KG1 (cell line): ENCODE measurements around the gene GLP2R.
"Not testable (repeated sequence)": the region's sequence is repeated elsewhere in the genome, so short reads cannot be mapped to it uniquely, and the experiment has no call there.

Experiments
- DNase-seq: peaks from one replicate; lab custom pipeline; 2025; lab: John Stamatoyannopoulos, UW

GLP2R gene

GRCh38 chr17:9825641-9826150 is at the start of gene GLP2R:
Gene GLP2R (plus strand): TSS chr17:9825924. CDS start chr17:9826064, 140 bp downstream.
- no peak for DNase-seq

DNA sequence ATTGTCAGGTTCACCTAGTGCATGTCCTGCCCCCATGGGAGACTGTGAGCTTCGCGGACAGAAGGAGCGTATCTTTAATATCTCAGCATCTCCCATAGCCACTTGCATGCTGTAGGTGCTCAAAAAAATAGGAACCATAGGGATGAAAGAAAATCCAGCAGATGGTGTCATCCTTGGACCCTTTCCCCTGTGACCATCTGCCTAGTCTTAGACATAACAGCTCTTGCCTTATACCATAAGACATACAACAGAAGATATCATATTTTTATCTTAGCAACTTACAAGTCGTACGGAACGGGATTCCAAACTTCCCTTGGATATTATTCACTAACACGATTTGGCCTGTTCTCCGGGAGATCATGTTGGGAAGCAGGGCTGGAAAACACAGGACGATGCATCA is 48.8 kb upstream of the GLP2R start:
- no peak for DNase-seq

DNA sequence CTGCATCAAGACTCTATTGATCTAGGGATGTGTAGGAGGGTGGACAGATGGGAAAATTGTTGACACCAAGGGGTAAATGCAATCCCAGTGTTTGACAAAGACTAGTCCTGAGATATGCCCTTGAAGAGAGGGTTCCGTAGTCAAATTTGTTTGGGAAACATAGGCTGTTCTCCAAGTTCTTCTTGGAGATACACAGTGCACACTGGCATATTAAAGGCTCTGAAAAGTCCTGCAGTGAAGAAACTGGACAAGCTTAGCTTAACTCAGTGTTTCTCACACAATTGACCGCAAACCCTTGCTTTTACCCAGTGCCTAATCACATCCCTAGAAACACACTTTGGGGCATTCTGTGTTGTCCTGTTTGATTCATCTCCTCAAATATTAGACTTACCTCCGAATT is 45.2 kb upstream of the GLP2R start:
- DNase-seq: no peak

DNA sequence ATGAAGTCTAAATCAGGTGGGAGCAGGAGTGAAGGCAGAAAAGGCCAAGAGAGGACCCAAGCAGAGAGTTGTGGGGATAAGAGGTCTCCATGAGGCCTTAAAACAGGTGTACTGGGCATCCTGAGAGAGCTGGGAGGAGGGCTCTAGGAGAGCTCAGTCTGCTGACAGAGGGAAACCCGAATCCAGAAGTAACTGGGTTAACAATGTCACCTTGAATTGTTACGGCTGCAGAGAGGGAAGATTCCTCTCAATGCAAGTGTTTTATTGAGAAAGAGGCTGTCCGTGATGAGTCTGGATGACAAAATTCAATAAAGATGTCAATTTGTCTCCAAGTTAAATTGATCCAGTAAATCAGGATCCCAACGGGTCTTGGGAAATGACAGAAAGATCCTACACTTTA is 42.7 kb upstream of the GLP2R start:
- DNase-seq: no peak

DNA sequence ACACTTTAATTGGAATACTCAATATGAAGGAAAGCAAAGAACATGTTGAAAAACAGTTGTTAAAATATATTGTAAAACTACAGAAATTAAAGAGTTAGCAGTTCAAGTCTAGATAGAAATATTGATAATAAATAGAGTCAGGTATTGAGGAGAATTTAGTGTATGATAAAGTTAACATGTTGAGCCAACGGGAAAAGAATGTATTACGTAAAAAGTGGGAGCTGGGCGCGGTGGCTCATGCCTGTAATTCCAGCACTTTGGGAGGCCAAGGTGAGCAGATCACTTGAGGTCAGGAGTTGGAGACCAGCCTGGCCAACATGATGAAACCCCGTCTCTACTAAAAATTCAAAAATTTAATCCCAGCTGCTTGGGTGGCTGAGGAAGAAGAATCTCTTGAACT is 42.3 kb upstream of the GLP2R start:
- not testable (repeated sequence) for DNase-seq

DNA sequence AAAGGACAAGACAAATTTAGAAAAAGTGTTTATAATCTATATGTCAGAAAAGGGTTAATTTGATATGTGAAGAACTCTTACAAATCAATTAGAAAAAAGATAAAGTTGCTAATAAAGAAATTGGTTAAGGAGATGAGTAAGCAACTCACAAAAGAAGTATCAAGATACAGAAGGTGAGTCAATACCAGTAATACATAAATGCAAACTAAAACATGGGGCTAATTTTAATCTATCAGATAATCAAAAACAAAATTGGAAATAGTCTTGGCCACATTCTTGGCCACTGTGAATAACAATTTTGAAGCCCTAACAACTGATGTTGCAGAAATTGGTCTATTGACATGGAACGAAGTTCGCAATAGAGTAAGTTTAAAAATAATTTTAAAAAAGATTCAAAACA is 41.2 kb upstream of the GLP2R start:
- no peak for DNase-seq

GRCh38 chr17:9788601-9789000 is 37.1 kb upstream of the GLP2R start:
- no peak for DNase-seq

DNA sequence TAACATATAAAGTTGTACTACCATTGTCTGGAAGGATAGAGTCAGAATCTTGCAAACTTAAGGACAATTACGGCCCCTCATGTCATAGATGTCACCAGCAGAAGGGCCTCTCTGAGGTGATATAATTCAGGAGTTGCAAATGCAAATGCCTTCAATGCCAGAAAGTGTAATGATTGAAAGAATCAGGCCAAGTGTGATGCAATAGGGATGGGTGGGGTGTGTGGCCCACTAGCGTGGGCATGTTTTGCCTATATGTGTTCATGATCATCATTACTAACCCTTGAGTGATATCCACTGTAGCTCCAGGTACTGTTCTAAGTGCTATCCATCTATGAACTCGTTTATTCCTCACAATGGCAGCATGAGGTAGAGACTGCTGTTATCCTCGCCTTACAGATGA is 35.4 kb upstream of the GLP2R start:
- DNase-seq: no peak

GRCh38 chr17:9790889-9791876 is 34.5 kb upstream of the GLP2R start, which contains the start of gene DHRS7C:
Gene DHRS7C (minus strand): TSS chr17:9791592. CDS start chr17:9791284, 308 bp downstream.
- no peak for DNase-seq

DNA sequence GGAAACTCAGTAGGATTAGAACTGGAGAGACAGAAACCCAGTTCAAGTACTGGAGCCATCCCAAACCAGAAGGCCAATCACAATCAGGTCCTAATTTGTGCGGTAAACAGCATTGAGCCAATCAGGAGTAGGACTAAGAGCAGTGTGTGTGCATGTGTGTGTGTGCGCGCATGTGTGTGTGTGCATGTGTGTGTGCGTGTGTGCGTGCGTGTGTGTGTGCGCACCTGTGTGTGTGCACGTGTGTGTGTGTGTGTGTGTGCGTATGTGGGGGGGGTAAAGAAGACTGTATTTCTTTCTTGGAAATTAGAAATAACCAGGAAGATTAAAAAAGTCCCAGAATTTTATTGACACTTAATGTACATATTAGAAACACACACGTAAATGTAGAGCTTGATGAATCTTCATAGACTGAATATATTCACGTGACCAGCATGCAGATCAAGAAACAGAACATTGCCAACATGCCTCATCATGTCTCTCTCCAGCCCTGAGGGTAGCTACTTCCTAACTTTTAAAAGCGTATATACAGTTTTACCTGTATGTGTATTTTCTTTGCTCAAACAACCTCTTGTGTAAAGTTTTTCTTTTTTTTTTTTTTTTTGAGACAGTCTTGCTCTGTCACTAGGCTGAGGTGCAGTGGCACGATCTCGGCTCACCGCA is 33.4 kb upstream of the GLP2R start:
- no peak for DNase-seq

DNA sequence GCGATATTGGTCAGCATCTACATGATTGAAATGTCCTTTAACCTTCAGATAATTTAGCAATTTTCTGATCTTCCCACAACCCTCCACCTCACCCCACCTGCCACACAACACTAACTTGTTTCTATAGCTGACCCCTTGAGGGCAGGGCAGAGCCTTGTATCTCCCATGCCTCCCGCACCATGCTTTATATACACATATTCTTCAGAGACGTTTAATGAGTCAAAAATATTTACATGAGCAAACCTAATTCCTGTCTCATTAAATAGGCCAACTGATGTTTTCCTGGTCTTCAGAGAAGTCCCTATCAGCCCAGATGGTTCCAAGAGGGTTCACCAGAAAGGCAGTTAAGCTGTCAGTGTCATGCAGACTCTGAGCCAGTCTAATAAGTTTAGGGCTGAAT is 27.7 kb upstream of the GLP2R start:
- no peak for DNase-seq

DNA sequence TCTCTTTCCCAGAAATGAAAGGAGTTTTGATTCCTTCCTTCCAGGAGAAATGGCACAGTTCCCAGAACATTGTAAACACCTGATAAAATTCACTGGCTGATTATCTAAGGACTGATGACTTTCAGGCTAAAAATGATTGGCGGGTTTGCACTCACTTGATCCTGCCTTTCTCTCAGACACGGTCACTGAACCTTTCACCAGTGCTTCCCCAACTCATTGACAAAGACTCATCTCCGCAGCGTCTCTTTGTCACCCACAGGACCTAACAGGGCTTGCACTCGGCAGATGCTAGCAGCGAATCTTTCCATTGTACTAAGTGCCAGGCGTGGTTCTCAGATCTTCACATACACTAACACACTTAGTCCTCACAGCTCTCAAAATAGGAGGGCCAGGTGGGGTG is 27.0 kb upstream of the GLP2R start:
- DNase-seq: no peak

DNA sequence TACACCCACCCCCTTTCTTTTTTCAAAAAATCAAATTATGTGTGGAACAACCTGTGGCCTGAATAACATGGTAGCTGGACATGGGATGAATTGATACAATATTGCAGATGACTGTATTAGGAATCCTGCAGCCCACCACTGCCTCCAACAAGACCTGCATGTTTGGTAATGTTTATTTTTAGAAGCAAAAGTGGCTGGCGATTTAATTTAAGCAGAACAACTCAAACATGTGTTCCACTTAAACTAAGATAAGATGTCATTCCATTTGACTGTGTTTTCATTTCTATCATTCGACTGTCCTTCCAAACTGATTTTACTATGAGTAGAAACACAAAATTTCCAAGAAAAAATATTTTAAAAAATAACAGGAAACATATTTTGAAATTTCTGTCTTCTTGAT is 24.2 kb upstream of the GLP2R start:
- DNase-seq: no peak

DNA sequence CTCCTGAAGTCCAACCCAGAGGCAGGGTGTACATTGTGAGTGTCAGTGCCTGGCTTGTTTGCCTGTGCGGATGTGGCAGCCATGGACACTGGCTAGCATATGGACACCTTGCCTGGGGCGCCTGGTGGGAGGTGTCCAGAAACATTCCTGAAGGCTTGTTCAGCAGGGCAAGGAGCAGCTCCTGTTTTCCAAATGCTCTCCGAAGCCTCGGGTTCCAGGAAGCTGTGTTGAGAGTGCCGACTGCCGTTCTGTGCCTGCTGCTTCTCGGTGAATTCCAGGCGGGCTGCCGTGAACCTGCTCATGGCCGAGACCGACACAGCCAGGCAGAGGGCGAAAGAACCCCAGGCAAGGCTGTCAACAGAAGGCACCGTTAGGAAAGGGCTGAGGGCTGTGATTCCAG is 23.4 kb upstream of the GLP2R start:
- no peak for DNase-seq

DNA sequence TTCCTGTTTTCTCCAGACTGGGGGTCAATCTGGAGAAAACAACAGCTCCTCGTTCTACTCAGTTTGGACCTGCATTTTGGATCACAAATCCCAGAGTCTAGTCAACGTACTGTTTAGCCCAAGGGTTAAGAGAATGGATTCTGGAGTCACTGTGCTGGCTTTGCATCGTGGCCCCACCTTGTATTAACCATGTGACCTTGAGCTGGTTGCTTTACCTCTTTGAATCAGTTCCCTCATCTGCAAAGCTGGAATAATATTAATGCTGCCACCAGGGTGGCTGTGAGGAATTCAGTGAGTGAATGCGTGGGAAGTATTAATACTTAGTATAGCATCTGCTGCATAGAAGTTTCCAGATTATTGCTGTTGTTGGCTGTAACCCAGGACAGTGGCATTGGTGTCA is 23.0 kb upstream of the GLP2R start:
- DNase-seq: no peak

DNA sequence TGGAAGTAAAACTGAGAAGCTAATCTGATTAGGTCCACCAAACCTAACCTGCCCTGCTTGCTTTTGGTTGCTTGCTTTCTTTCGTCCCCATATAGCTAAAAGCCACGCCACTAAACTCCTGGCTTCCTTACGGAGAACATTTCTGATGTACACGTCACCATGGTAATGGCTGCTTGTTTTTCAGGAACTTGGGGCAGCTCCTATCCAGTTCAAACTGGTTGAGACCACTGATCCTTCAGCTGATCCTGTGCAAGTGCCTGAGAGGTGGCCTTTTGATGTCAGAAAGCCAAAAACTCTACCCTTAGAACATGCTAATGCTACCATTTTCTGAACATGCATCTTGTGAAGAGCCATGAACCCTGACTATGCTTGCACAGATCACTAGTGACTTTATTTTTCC is 20.0 kb upstream of the GLP2R start:
- DNase-seq: no peak

- no peak for DNase-seq
These were observed 19.0 kb upstream of the GLP2R start for GRCh38 chr17:9806699-9807098.

DNA sequence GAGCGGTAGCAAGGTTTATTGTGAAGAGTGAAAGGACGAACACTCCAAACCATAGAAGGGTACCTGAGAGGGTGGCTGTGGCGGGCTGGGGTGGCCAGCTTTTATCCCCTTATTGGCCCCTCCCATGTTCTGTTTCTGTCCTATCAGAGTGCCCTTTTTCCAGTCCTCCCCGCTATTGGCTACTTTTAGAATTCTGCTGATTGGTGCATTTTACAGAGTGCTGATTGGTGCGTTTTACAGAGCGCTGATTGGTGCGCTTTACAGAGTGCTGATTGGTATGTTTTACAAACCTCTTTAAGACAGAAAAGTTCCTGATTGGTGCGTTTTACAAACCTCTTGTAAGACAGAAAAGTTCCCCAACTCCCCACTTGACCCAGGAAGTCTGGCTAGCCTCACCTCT is 16.3 kb upstream of the GLP2R start:
- no peak for DNase-seq

DNA sequence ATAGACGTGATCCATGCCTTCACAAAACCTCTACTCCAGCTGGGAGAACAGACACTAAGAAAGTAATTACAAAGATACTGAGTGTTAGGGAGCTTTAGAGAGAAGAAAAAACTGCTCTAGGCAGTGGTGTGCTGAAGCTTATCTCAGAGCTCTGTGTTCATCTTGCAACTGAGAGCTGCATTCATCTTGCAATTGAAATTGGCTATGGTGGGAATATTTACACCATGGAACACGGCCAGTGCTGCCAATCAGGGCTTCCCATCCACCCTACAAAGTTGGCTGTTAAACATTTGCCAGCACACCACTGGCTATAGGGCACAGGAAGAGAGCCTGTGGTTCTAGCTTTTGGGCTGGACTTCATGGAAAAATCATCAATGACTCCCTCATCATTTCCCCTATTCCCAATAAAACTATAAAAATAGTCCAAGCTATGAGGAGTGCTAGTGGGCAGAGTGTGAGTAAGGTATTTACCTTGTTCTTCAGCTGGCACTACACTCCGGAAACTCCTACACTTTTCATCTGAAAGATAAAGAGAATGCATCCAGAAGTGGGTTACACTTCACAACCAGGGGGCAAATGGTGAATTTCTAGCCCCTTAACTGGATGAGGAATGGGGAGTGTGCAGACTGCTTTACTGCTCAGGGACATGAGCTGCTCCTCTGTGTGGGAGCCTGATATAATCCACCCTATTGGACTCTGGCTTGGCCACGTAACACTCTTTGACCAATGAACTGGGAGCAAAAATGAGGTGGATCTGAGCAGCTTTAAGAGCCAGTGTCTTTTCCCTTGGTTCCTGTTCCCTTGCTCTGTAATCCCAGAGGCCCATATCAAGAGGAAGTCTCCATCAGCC is 15.4 kb upstream of the GLP2R start:
- DNase-seq: no peak

DNA sequence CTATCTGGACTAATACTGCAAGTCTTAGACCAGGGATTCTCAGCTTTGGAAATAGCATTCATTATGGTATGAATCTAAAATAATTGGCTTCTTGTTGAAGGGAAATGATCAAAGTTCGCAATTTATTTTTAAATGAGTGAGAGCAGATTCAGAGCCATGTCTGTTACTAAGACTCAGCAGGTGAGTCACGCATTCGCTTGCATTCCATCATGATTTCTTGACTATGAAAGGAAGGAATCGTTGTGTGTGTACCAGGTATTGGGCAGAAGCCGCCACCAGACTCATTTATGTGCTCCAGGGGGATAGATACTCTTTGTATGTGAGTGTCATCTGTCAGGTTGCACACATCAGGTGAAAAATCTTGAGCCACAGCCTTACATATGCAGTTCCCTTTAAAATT is 14.6 kb upstream of the GLP2R start:
- no peak for DNase-seq

DNA sequence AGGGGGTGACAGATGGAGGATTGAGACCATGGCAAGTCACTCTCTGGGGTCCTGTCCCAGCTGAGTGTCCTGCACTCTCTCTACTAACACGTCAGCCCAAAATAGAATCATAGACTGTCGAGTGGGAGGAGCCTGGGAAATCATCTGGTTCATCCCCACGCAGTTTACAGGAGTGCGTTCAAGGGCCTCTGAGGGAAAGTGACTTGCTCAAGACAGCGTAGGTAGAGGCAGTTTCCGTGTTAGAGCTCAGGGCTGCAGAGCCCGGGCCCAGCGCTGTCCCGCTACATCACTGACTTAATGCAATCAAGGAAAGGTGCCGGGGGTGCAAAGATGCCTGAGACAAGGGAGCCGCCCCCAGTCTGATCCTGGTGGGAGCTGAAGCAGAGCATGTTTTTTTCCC is 14.2 kb upstream of the GLP2R start:
- no peak for DNase-seq

- DNase-seq: no peak
These were observed 12.6 kb upstream of the GLP2R start for GRCh38 chr17:9813166-9813565.
